Tibial nerve (tissue), 4 donors: ENCODE data around the gene CADPS.

Experiments used
- EP300 ChIP-seq, 2 donors: sonication (generic); formaldehyde crosslinking; IDR thresholded peaks; one replicate each; pipeline ENCODE4 v1.6.1; 2017; ENCODE audit warnings: antibody characterized with exemption in 2 of 2, mild to moderate bottlenecking in 1 of 2
- POLR2A ChIP-seq, 2 donors: fragments of 450-650 bp; IDR thresholded peaks; one replicate each; pipeline ENCODE4 v1.6.1; 2017; ENCODE audit warnings: antibody characterized with exemption in 2 of 2, mild to moderate bottlenecking in 2 of 2, moderate library complexity in 2 of 2
- TF ChIP-seq, protein P1 (sequence below), 5 experiments: fragments of 200-600 bp in 3 of 5; fragments of 450-650 bp in 2 of 5; sonication (generic) in 3 of 5; IDR thresholded peaks; one replicate each; pipeline ENCODE4 v1.5.1; 2016 to 2019; ENCODE audit warnings: antibody characterized with exemption in 5 of 5, mild to moderate bottlenecking in 3 of 5, moderate library complexity in 2 of 5

- TF ChIP-seq EP300 (IDR thresholded peaks at IDR 0.05) (no peak), POLR2A (IDR thresholded peaks at IDR 0.05) (no peak)
- TF ChIP-seq, protein P1, sequence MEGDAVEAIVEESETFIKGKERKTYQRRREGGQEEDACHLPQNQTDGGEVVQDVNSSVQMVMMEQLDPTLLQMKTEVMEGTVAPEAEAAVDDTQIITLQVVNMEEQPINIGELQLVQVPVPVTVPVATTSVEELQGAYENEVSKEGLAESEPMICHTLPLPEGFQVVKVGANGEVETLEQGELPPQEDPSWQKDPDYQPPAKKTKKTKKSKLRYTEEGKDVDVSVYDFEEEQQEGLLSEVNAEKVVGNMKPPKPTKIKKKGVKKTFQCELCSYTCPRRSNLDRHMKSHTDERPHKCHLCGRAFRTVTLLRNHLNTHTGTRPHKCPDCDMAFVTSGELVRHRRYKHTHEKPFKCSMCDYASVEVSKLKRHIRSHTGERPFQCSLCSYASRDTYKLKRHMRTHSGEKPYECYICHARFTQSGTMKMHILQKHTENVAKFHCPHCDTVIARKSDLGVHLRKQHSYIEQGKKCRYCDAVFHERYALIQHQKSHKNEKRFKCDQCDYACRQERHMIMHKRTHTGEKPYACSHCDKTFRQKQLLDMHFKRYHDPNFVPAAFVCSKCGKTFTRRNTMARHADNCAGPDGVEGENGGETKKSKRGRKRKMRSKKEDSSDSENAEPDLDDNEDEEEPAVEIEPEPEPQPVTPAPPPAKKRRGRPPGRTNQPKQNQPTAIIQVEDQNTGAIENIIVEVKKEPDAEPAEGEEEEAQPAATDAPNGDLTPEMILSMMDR (IDR thresholded peaks at IDR 0.05) = no peak
Observed at GRCh38 chr3:62833538-62833937, 41.7 kb downstream of the CADPS start.
